ENCODE results near the gene MELTF. TPM values are rescaled to one million over a fixed set of nuclear protein-coding genes. Genes with fewer than 3 reads are reported as not detected.
"Not testable (repeated sequence)": the region's sequence is repeated elsewhere in the genome, so short reads cannot be mapped to it uniquely, and the experiment has no call there.

Gene MELTF
- polyA plus RNA-seq (ENCODE audit: insufficient read length): 5.7 TPM

DNA sequence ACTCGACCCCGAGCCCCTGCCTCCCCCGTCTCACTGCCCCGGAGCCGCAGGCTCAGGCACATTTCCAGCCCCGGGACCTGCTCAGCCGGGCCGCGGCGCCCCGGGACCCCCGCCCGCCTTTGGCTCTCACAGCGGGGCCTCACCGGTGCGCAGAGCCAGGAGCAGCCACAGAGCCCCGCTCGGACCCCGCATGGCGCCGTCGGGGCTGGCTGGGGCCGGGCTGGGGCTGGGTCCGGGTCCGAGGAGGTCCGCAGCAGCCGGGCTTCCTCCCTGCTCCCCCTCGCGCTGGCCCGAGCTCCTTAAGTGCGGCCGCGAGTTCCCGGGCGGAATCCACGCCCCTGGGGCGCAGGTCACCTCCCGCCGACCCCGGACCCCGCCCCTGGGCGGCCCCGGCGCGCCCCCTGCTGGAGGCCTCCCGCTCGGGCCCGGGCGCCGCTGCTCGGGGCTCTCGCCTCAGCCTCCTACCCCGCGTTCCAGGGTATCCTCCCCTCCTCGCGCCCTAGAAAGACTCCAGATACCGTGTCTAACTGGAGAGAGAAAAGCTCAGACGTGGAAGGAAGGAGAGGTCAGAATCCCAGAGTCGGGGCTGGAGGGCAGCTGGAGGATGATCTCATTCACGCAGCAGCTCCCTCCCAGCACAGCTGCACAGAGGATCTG is at the start of gene MELTF:
MELTF (minus strand) TSS at position 307 of the 657 bp plus-strand sequence; CDS start at position 192, 115 bp downstream.
- peak; percentile 32 for DNase-seq (ENCODE audit: low read depth)

DNA sequence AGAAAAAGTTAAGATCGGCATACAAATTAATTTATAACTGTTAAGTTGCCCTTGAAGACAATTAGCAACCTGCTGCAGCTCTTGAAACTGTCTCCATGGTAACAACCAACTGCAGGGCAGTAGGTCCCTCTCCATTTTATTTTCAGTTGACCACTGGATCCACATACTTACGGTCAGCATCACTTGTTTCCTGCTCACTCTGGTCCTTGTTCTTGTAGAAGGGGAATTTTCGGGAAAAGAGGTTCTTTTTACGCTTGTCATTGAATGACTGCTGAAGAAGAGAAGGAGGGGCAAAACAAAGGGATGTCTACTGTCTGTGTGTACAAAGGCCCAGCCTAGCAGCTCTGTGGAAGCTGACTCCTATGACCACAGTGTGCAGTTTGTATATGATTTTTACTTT is 46.8 kb upstream of the MELTF start:
- no peak for DNase-seq (ENCODE audit: low read depth)

DNA sequence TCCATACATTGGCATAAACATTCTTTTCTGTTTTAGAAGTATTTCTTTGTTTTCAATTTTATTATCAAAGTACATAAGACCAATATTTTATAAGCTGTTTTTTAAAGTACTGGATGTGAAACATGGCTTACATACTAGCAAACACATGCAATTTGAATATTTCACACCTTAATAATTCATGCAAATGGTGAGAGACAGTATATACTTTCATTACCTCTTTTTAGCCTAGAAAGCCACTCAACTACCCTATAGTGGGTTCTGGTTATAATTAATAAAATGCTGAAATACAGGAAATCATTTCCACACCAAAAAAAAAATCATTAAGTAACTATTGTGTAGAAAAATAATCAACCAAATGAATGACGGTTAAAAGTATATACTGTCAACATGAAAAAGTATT is 38.5 kb upstream of the MELTF start:
- no peak for DNase-seq (ENCODE audit: low read depth)

DNA sequence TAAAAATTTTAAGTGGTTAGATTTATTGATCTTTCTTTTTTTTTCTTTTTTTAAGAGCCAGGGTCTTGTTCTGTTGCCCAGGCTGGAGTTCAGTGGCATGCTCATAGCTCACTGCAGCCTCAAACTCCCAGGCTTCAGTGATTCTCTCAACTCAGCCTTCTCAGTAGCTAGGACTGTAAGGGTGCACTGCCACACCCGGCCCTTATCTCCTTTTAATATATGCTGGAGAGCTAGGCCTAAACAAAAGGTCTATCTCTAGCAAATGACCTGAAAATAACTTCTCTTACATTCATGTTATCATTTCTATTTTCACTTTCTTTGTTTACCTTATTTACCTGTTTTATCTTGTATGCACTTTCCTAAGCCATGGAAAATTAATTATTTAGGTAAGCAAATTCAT is 35.2 kb upstream of the MELTF start:
- DNase-seq (ENCODE audit: low read depth): no peak

DNA sequence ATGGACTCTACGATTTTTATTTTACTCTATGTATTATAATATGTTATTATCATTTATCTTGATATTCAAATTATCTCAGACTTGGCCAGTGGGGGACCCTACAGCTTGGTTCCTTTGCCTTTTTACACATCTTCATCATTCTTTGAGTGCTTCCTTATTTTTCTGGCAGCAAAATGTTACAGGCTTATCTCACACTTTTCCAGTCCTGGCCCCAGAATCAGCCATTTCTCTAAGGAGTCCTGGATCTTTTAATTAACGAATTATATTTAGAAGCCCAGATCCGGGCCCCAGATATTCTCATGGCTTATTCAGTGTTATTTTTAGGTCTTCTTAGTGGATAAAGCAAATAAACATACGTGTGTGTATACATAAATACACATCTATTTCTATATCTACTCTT is 32.8 kb upstream of the MELTF start:
- DNase-seq (ENCODE audit: low read depth): no peak

DNA sequence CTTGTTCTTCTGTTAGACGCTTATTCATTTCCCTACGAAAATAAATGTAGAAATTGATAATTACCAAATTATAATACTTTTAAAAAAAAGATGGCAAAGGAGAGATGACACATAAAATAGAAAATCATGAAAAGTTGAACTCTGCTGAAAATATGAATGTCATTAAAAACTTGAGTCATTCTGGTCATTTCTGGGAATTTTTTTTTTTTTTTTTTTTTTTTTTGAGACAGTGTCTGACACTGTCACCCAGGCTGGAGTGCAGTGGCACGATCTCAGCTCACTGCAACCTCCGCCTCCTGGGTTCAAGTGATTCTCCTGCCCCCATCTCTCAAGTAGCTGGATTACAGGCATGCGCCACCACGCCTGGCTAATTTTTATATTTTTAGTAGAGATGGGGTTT is 22.0 kb upstream of the MELTF start:
- DNase-seq (ENCODE audit: low read depth): not testable (repeated sequence)

DNA sequence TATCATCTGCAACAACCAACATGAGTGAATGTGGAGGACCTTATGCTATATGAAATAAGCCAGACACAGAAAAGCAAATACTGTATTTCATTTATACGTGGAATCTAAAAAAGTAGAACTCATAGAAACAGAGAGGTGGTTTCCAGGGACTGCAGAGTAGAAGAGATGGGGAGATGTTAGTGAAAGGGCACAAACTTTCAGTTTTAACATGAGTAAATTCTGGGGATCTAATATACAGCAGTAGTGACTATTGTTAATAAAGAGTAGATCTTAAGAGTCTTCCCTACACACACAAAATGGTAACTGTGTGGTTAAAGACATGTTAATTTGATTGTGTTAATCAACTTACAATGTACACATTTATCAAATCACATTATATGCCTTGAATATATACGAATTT is 20.9 kb upstream of the MELTF start:
- no peak for DNase-seq (ENCODE audit: low read depth)

DNA sequence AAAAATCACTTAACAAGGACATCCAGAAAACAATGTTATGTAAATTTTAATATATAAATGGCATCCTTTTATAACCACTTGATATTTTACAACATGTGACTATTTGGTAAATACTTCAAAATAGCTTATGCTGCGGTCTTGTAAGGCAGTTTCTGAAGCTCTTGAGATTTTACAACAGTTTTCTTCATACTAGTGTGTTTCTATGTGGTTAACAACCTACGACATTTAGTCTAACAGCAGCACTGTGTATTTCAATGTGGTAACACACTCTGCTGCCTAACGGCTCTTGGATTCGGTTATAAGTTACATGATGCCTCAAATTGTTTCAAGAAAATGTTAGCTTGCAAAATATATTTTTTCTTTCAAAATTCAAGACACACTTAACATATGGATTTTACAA is 12.9 kb upstream of the MELTF start:
- DNase-seq (ENCODE audit: low read depth): no peak

DNA sequence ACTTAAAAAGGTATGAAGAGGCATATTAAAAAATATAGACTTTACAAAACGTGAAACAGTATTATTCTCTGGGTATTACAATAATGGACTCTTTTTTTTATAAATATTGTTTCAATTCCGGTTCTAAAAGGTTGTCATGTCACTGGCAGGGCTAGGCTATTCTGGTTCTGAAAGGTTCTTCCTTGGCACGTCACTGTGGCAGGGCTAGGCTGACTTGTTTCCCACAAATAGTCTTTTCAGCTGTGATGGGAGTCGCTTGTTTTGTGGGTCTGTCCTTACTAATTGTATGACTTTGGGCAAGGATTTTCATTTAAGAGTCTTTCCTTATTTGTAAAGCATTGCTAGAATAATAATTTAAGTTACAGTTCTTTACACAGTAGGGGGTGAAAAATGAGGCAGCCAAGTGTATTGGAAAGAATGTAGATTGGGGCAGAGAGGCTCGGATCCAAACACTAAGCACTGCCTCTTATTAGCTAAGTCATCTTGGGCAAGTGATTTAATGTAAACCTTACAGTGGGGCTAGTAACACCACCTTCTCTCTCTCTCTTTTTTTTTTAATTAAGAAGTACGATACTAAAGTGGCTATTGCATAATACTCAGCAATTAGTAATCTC is 12.4 kb upstream of the MELTF start:
- DNase-seq (ENCODE audit: low read depth): no peak

DNA sequence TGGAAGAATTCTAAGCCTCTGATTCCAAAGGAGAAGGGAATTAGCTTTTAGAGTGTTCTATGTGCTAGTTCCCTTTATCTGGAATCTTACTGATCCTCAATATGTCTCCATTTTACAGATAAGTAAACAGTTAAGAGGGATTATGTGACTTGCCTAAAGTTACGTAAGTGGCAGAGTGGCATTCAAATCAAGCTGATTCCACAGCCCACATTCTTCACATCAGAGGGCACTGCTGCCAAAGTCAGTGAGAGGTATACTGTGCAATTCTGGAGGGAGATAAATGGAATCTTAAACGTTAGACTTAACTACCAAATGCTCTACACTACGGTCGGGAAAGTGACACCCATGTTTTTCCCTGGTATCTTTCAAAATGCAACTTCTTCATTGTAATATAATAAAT is 11.0 kb upstream of the MELTF start:
- no peak for DNase-seq (ENCODE audit: low read depth)

DNA sequence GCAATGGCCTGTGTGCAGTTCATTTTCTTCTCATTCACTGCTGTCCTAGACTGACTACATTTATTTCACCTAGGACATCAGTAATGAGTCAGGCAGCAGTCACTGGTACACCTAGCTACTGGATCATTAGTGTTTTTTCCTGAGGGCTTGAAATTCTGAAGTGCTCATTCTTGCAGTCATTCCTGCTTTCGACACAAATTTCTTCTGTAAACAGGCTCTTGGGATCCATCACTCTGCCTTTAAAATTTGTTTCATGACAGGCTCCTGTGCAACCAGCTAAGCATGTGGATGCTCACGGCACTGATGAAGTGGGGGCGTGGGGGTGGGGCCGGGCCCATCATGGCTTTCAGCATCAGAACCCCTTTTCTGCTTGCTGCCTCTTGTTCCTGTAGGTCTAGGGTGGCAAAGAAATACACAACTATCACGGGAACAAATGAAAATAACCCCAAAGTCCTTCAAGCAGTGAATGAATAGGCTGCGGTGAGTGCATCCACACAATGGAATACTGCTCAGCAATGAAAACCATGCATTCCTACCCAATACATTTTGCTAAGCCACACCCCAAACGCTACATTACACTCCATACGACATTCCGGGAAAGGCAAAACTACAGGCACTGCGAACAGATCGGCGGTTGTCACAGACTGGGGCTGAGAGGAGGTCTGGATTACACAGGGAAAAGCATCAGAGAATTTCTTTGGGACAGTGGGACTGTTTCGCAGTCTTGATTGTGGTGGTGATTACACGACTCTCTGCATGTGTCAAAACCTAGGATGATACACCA is 9.3 kb upstream of the MELTF start:
- no peak for DNase-seq (ENCODE audit: low read depth)

DNA sequence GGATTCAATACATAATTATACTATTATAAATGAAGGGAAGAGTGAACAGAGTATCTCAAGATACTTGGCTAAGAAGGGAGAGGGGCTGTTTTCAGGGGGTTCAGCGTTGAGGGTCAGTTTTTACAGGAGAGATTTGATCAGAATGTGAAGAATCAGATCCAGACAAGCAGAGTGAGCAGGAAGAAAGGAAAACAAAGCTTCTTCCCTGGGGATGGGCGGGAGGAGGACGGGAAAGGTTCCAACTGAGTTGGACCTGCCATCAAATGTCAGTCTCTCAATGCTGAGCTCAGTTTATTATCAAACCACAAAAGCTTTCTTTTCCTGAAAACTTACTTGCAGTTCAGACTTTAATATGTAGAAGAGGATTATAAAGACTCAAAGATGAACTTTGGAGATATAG is 6.0 kb upstream of the MELTF start:
- no peak for DNase-seq (ENCODE audit: low read depth)

DNA sequence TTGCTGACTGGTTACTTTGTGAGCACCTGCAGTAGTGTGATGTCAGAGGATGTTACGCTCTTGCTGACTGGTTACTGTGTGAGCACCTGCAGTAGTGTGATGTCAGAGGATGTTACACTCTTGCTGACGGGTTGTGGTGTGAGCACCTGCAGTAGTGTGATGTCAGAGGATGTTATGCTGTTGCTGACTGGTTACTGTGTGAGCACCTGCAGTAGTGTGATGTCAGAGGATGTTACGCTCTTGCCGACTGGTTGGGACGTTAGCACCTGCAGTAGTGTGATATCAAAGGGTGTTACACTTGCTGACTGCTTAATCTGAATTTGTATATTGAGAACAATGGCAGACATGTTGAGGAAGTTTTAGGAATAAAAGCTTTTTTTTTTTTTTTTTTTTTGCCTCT is 5.2 kb upstream of the MELTF start:
- DNase-seq (ENCODE audit: low read depth): not testable (repeated sequence)

DNA sequence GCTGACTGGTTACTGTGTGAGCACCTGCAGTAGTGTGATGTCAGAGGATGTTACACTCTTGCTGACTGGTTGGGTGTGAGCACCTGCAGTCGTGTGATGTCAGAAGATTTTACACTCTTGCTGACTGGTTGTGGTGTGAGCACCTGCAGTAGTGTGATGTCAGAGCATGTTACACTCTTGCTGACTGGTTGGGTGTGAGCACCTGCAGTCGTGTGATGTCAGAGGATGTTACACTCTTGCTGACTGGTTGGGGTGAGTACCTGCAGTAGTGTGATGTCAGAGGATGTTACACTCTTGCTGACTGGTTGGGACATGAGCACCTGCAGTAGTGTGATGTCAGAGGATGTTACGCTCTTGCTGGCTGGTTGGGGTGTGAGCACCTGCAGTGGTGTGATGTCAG is 4.1 kb upstream of the MELTF start:
- not testable (repeated sequence) for DNase-seq (ENCODE audit: low read depth)

DNA sequence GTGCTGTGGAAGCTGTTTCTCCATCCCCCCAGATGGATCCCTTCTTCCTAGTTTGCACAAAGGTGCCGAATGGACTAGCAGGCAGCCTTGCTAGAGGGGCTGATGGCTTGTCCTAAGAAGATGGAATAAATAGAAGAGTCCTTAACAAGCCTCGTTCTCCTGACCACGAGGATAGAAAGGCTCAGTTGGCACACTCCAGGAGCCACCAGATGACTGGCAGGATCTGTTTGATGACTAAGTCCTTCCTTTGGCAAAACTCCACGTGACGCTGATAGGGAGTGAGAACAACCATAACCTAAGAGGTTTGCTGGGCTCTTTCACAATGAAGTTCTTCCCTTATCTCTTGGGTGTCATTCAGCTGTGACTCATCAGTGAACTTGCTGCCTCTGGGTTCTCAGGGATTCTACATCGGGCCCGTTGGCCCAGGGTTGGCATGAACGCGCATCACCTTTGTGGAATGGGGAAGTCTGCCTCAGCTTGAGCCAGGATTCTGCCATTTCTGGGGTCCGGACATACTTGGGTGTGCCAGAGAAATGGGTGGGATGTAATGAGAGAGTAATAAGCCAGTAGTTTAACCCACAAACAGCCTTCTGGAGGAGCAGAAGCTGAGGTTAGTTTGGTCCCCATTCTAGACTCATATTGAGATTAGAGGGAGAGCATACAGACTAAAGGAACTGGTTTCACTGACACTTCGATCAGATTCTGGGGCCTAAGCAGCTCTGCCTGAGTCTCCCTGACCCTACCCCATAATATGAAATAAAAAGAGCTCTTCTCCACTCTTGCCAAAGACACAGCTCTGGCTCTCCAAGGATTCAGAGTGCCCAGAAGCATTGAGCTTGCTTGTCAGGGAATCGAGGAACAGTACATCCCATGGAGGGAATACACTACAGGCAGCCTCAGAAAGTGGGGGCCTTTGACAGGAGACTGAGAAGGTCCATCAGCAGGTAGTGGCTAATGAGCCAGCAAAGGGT is 2.0 kb upstream of the MELTF start:
- DNase-seq (ENCODE audit: low read depth): no peak

DNA sequence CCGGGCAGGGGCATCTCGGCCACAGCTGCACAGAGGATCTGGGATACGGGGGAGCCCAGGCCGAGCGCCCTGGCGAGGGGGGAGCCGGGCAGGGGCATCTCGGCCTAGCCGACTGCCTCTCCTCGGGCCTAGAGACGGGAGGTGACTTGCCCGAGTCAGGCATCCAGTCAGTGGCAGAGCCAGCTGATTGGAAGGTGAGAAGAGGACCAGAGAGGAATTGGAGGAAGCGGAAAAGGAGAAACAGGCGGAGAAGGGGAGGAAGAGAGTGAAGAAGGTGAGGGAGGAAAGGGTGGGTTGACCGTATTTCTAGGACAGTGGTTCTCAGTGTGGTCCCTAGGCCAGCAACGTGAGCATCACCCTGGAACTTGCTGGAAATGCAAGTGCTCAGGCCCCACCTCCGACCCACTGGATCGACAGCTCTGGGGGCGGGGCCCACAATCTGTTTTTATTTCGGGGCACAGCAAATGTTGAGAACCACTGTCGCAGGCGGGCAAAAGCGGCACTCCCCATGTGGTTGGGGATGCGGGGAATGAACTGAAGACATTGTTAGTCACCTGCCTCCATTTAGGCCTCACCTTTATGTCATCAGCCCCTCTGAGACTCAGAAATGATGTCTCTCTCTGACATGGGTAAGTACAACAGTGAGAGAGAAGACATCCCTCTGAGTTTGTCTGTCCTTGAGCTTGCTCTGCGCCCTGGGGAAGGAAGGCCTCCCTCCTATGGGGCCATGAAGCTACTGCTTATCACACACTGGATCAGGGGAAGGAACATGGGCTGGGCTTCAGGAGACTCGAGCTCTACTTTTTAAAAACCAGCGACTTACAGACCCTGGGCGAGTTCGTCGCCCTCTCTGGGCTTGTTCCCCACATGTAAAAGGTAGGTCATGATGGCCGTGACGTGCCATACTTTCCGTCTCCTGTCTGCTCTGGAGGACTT is 1.0 kb upstream of the MELTF start:
- DNase-seq (ENCODE audit: low read depth): no peak

DNA sequence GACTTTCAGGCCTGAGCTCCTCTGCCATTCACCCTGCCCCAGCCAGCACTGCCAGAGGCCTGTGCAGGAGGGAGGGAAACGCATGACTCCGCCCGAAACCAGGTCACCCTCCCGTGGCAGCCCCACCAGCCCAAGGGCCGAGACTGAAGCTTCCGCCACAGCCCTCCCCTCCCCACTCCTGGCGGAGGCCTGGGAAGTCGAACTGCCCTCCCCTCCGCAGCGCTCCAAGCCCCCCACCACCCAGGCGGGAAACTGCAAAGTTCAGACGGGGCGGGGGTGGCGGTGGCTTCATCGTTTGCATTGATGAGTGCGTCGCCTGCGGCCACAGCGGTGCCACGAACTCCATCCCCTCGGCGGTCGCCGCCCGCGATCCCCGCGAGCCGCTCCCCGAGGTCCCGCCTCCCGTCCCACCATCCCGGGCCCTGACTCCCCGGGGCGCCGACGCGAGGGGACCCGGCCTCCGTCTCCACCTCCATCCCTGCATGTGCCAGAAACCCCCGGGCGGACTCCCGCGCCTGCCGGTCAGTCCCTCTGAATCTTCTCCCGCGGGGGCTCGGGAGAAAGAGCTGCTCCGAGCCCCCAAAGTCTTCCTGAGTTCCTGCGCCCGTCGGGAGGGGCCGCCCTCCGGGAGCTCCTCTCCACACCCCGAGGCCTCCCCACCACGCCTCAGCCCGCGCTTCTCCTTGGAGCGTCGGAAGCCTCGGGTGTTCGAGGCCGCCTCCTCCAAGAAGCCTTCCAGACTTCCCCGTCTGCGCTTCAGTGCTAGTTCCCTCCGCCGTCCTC is 698 bp downstream of the MELTF start:
- DNase-seq (ENCODE audit: low read depth): no peak

DNA sequence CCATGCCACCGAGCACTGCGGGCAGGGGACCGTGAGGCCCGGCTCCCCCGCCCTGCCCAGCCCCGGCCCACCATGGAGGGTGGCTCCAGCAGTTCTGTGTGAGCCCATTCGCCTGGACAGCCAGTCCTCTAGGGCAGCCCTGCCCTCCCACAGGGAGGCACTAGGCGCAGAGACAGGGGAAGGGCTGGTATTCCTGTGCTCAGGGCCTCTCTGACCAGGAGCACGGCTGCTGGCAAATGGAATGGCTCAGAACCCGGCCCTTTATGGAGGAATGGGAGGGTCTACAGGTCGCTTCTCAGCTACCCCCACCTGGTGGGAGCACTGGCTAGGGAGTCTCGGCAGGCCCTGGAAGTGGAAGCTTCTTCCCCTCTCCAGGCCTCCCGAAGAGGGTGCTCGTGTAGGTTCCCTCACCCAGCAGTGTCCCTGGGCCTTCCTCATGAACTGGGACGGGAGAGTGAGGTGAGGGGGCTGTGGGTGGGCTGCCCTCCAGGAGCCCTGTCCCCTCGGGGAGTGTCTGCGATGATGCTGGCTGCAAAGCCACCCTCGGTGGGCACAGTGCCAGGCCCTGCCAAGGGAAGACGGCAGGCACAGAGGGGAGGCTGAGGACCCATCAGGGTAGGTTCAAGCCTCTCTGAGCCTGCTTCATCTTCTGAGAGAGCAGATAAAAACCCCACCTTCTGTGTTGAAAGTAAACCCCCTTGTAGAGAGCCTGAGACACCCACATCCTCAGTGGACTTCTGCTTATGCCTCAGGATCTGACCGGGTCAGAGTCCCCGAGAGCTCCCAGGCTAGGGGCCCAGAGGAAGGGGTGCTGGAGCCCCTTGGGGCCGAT is 1.5 kb downstream of the MELTF start:
- DNase-seq (ENCODE audit: low read depth): no peak

Measured in forelimb muscle (tissue), 1 donor.